ENCODE measurements around the gene CAMKK2.

DNA sequence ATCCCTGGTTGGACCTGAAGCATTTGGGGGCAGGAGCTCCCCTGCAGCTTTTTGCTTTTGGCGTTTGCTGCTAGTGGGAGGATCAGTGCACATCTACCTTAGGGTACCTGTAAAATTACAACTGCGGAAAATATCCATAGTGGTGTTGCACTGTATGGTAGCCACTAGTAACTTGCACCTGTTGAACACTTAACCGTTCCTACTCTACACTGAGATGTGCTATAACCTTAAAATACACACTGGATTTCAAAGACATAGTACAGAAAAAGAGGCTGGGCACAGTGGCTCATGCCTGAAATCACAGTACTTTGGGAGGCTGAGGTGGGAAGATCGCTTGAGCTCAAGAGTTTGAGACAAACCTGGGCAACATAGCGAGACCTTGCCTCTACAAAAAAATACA lies 83.6 kb downstream of the CAMKK2 start:
- TF ChIP-seq, protein P1, sequence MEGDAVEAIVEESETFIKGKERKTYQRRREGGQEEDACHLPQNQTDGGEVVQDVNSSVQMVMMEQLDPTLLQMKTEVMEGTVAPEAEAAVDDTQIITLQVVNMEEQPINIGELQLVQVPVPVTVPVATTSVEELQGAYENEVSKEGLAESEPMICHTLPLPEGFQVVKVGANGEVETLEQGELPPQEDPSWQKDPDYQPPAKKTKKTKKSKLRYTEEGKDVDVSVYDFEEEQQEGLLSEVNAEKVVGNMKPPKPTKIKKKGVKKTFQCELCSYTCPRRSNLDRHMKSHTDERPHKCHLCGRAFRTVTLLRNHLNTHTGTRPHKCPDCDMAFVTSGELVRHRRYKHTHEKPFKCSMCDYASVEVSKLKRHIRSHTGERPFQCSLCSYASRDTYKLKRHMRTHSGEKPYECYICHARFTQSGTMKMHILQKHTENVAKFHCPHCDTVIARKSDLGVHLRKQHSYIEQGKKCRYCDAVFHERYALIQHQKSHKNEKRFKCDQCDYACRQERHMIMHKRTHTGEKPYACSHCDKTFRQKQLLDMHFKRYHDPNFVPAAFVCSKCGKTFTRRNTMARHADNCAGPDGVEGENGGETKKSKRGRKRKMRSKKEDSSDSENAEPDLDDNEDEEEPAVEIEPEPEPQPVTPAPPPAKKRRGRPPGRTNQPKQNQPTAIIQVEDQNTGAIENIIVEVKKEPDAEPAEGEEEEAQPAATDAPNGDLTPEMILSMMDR (conservative IDR thresholded peaks at IDR 0.05; ENCODE audit: low read length) = no peak
- TF ChIP-seq EZH2phosphoT487 (IDR thresholded peaks at IDR 0.05; ENCODE audit: borderline replicate concordance, low read depth, low read length) = no peak
